Fibroblast of villous mesenchyme (primary cell): Measurements from ENCODE around the gene ASIC3. TPM values are rescaled to one million over a fixed set of nuclear protein-coding genes. Genes with fewer than 3 reads are reported as not detected.
A peak's percentile ranks its signal among the peaks of the same experiment; 100 is the strongest.

Experiments
- DNase-seq: peaks from one replicate; pipeline ENCODE4 v3.0.0-alpha.2; 2010; ENCODE audit warnings: low read depth
- H3K4me3 ChIP-seq: 2 replicates; pipeline ENCODE4 v1.5.1; 2011; ENCODE audit warnings: low read depth, mild to moderate bottlenecking, low read length
- total RNA-seq: library from RNA; depleted of rRNA; stranded (reverse); fragments of >200 nt; gene quantifications from 2 replicates; pipeline ENCODE4 v1.2.3, GENCODE V29; 2012
- TF ChIP-seq, protein P1 (sequence below): IDR thresholded peaks from 2 replicates; pipeline ENCODE4 v1.5.1; 2012; ENCODE audit warnings: low read depth, mild to moderate bottlenecking, low read length; ENCODE audit not compliant: insufficient read depth

Gene ASIC3
- total RNA-seq, 1 donor = under 0.01 TPM

DNA sequence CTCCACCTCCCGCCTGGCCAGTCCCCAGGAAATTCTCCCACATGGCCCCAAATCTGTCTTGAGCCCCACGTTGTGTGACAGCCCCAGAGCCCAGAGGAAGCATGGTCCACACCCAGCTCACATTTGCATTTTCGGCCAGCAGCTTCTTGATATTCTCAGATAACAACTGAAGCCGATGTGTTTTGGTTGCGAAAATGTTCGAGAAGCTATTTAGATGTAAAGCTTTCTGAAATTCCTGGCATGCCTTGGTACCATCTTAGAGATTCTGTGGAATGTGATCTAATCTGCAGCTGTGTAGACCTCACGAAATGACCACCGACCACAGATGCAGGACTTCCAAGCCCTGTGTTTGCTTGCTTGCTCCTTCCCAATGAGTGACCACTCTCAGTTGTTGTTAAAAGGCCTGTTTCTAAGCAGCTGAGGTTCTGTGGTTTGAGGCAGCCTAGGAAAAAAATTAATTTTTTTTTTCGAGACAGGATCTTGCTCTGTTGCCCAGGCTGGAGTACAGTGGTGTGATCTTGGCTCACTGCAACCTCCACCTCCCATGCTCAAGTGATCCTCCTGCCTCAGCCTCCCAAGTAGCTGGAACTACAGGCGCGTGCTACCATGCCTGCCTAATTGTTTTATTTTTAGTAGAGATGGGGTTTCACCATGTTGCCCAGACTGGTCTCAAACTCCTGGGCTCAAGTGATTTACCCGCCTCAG lies 19.9 kb downstream of the ASIC3 start:
- TF ChIP-seq, protein P1, sequence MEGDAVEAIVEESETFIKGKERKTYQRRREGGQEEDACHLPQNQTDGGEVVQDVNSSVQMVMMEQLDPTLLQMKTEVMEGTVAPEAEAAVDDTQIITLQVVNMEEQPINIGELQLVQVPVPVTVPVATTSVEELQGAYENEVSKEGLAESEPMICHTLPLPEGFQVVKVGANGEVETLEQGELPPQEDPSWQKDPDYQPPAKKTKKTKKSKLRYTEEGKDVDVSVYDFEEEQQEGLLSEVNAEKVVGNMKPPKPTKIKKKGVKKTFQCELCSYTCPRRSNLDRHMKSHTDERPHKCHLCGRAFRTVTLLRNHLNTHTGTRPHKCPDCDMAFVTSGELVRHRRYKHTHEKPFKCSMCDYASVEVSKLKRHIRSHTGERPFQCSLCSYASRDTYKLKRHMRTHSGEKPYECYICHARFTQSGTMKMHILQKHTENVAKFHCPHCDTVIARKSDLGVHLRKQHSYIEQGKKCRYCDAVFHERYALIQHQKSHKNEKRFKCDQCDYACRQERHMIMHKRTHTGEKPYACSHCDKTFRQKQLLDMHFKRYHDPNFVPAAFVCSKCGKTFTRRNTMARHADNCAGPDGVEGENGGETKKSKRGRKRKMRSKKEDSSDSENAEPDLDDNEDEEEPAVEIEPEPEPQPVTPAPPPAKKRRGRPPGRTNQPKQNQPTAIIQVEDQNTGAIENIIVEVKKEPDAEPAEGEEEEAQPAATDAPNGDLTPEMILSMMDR = no peak
- peak; percentile 95 for DNase-seq
- no peak overlapping the region for H3K4me3 ChIP-seq

DNA sequence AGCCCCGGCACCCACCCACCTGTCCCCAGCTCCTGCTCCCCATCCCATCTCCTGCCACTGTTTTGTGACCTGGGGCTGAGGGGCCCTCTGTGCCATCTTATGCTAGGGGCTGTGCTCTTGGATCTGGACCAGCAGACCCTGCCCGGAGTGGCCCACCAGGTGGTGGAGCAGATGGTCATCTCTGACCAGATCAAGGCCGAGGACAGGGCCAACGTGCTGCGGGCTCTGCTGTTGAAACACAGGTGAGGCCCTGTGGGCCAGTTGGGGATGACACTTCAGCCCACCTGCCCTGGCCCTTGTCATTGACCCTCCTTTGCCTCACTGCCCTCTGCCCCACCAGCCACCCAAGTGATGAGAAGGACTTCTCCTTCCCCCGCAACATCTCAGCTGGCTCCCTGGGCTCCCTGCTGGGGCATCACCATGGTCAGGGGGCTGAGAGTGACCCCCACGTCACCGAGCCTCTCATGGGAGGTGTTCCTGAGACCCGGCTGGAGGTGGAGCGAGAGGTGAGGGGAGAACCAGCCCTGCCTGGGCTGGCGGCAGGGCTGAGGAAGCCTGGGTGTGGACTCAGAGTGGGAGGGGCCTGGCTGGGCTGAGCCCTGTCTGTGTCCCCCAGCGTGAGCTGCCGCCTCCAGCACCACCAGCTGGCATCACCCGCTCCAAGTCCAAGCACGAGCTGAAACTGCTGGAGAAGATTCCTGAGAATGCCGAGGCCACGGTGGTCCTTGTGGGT lies 21.7 kb downstream of the ASIC3 start:
- TF ChIP-seq, protein P1 = no peak
- no peak for DNase-seq
- no peak overlapping the region for H3K4me3 ChIP-seq

DNA sequence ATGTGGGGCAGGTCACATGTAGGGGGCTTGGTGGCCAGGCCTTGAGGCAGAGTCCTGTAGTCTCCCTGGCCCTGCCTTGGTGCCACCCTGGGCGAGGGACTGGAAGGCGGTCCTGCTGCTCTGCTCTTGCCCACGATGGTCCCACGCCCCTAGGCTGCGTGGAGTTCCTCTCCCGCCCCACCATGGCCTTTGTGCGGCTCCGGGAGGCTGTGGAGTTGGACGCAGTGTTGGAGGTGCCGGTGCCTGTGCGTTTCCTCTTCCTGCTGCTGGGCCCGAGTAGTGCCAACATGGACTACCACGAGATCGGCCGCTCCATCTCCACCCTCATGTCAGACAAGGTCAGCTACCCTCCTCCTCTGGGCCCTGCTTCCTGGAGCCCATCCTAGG lies 22.2 kb downstream of the ASIC3 start:
- DNase-seq = no peak
- TF ChIP-seq, protein P1 = no peak
- H3K4me3 ChIP-seq = no peak overlapping the region

DNA sequence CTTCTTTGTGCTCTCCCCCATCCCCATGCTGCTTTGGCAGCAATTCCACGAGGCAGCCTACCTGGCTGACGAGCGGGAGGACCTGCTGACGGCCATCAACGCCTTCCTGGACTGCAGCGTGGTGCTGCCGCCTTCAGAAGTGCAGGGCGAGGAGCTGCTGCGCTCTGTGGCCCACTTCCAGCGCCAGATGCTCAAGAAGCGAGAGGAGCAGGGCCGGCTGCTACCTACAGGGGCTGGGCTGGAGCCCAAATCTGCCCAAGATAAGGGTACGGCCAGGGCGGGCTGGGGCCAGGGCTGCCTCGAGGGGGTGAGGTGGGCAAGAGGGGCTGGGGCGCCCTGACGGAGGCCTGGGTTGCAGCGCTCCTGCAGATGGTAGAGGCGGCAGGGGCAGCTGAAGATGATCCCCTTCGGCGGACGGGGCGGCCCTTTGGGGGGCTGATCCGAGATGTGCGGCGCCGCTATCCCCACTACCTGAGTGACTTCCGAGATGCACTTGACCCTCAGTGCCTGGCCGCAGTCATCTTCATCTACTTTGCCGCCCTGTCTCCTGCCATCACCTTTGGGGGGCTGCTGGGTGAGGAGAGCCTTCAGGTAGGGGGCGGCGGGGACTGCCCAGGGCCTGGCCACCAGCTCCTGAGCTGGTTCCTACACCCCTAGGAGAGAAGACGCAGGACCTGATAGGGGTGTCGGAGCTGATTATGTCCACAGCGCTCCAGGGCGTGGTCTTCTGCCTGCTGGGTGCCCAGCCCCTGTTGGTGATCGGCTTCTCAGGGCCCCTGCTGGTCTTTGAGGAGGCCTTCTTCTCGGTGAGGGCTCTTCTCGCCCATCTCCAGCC lies 22.9 kb downstream of the ASIC3 start:
- no peak overlapping the region for H3K4me3 ChIP-seq
- TF ChIP-seq, protein P1 = no peak
- no peak for DNase-seq

DNA sequence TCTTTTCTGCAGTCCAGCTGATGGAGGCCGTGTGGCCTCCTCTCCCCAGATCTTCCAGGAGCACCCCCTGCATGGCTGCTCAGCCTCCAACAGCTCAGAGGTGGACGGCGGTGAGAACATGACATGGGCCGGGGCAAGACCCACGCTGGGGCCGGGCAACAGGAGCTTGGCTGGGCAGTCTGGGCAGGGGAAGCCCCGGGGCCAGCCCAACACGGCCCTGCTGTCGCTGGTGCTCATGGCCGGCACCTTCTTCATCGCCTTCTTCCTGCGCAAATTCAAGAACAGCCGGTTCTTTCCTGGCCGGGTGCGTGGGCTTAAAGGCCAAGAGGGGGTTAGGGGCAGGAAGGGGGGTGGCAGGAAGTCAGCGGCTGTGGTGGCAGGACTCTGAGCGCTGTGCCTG lies 25.7 kb downstream of the ASIC3 start:
- no peak for DNase-seq
- TF ChIP-seq, protein P1 = no peak
- no peak overlapping the region for H3K4me3 ChIP-seq

DNA sequence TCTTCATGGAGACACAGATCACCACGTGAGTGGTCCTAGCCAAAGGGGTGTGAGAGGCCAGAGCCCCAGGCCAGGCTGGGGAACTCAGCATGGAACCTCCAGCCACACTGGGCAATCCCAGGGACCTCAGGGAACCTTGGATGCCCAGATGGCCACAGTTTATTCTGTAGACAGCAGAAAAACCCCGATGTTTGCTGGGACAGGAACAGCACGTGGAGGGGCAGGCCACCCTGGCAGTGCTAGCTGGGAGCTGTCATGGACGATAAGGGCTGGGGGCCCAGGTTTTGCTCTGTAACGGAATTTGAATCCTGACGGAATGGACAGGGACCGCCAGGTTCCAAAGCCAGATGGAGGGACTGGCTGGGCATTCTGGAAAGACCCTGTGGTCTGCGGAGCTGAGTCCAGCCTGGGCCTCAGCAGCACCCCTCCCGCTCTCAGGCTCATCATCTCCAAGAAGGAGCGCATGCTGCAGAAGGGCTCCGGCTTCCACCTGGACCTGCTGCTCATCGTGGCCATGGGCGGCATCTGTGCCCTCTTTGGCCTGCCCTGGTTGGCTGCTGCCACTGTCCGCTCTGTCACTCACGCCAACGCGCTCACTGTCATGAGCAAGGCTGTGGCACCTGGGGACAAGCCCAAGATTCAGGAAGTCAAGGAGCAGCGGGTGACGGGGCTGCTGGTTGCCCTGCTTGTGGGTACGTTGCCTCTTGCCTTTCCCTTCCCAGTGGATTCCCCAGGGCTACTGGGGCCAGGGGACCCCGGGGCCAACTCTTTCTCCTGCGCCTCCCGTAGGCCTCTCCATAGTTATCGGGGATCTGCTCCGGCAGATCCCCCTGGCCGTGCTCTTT lies 26.7 kb downstream of the ASIC3 start:
- DNase-seq = no peak
- no peak overlapping the region for H3K4me3 ChIP-seq
- TF ChIP-seq, protein P1 = no peak
